HG02623 (cell line): ENCODE results near the gene TEX50.
"Not testable (repeated sequence)": the region's sequence is repeated elsewhere in the genome, so short reads cannot be mapped to it uniquely, and the experiment has no call there.

Source experiments
- ATAC-seq: cut with Tn5 transposase; IDR thresholded peaks from one replicate; pipeline ENCODE4 v1.9.1; 2021; ENCODE audit warnings: moderate library complexity; ENCODE audit not compliant: unreplicated experiment

Gene TEX50

GRCh38 chr1:173635116-173635515 is at the start of gene TEX50:
Gene TEX50, plus strand, starts transcription at chr1:173635338. Its CDS starts 184 bp downstream, at chr1:173635522.
- no peak for ATAC-seq

GRCh38 chr1:173590557-173590956 is 44.6 kb upstream of the TEX50 start:
- ATAC-seq: no peak

GRCh38 chr1:173591138-173591537 is 44.0 kb upstream of the TEX50 start:
- ATAC-seq: not testable (repeated sequence)

- no peak for ATAC-seq
Observed at GRCh38 chr1:173596097-173596825, 38.9 kb upstream of the TEX50 start.

- peak; percentile 58 for ATAC-seq
Observed at GRCh38 chr1:173601588-173601987, 33.5 kb upstream of the TEX50 start.

- no peak for ATAC-seq
Observed at GRCh38 chr1:173603056-173603591, 32.0 kb upstream of the TEX50 start, which contains the start of gene SLC9C2. Gene SLC9C2, minus strand, starts transcription at chr1:173603072. Its CDS starts 1,296 bp downstream, at chr1:173601776.

- no peak for ATAC-seq
Observed at GRCh38 chr1:173608503-173609216, 26.5 kb upstream of the TEX50 start.

GRCh38 chr1:173613086-173613485 is 22.1 kb upstream of the TEX50 start:
- ATAC-seq: not testable (repeated sequence)

GRCh38 chr1:173616859-173617258 is 18.3 kb upstream of the TEX50 start:
- no peak for ATAC-seq

GRCh38 chr1:173627269-173627668 is 7.9 kb upstream of the TEX50 start:
- ATAC-seq: no peak

GRCh38 chr1:173628888-173629287 is 6.2 kb upstream of the TEX50 start:
- no peak for ATAC-seq

- not testable (repeated sequence) for ATAC-seq
Observed at GRCh38 chr1:173637236-173638042, 2.3 kb downstream of the TEX50 start.

GRCh38 chr1:173638043-173639021 is 3.2 kb downstream of the TEX50 start:
- ATAC-seq: no peak

- no peak for ATAC-seq
Observed at GRCh38 chr1:173639102-173639501, 4.0 kb downstream of the TEX50 start.

- not testable (repeated sequence) for ATAC-seq
Observed at GRCh38 chr1:173642450-173643139, 7.5 kb downstream of the TEX50 start.

GRCh38 chr1:173646656-173647055 is 11.5 kb downstream of the TEX50 start:
- ATAC-seq: no peak

- no peak for ATAC-seq
Observed at GRCh38 chr1:173648880-173649605, 13.9 kb downstream of the TEX50 start.

GRCh38 chr1:173660306-173660705 is 25.2 kb downstream of the TEX50 start:
- ATAC-seq: no peak

- ATAC-seq: no peak
Observed at GRCh38 chr1:173661271-173661670, 26.1 kb downstream of the TEX50 start.
